Stimulated activated CD4-positive, alpha-beta T cell treated with anti-CD3 and anti-CD28 coated beads, Interleukin-1b, Interleukin-23, amount 100 ng/mL, for 48 hours (primary cell): ENCODE results near the gene KRTAP26-1.

Experiments
- DNase-seq: peaks from one replicate; pipeline ENCODE4 v3.0.0-alpha.2; 2020

Gene KRTAP26-1, protein sequence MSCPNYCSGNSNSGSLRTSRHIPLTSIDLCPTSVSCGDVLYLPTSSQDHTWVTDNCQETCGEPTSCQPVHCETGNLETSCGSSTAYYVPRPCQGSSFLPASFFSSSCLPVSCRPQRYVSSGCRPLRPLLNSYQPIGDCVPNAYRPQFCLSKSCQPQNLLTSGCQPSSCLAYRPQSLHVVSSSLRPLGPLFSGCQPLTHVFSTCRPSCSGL

DNA sequence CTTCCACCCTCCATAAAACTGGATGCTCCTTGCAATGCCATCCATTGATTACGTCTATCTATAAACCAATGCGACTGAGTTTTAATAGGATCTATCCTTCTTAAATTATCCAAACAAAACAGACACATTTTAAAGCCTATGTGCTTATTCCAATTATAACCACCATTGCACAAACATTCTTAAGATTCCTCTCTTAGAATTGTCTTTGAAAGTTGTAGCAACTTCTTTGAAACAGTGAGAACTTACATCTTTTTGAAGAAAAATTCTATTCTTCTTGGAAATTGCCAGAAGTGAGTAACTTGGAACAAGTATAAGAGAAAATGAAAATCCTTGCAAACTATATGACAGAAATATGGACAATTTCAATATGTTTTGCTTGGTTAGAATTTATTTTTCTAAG is at the start of gene KRTAP26-1:
Gene KRTAP26-1 (minus strand): TSS at position 101 of the 400 bp plus-strand sequence. CDS start 280 bp downstream, outside the sequence.
- no peak for DNase-seq

- no peak for DNase-seq
Measured at GRCh38 chr21:30355906-30356305, 35.8 kb upstream of the KRTAP26-1 start.

DNA sequence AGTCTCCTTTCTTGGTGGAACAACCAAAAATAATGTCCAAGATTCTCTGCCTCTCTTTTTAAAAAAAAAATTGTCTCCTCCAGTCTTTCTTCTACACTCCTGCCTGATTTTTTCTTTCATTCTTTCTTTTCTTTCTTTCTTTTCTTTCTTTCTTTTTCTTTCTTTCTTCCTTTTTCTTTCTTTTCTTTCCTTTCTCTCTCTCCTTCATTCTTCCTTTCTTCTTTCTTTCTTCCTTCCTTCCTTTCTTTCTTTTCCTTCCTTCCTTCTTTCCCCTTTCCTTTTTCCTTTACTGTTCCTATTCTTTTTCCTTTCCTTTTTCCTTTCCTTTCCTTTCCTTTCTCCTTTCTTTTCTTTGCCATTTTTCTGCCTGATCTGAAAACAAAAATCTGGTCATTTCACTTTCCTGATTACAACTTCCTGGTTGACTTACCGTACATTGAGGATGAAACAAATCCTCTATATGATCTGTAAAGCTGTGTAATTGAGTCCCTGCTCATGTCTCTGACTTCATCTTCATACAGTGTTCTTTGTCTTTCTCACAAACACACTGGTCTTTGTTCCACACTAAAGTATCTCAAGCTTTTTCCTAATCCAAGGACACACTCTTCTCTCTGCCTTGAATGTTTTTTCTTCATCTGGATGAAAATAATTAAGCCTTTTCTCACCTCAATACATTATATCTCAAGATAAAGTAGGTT is 34.3 kb upstream of the KRTAP26-1 start:
- DNase-seq, result no peak

DNA sequence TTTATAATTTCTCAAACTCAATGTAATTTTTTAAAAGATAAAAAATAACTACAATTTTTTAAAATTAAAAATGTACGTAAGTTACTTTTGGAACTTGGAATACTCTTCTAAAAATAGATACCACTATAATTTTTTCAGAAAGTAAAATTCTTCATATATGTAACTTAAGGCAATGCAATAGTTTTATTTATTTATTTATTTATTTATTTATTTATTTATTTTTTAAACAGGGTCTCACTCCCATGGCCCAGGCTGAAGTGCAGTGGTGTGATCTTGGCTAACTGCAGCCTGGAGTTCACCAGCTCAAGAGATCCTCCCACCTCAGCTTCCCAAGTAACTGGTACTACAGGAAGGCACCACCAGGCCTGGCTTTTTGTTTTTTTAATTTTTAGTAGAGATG is 31.4 kb upstream of the KRTAP26-1 start:
- DNase-seq, result no peak

DNA sequence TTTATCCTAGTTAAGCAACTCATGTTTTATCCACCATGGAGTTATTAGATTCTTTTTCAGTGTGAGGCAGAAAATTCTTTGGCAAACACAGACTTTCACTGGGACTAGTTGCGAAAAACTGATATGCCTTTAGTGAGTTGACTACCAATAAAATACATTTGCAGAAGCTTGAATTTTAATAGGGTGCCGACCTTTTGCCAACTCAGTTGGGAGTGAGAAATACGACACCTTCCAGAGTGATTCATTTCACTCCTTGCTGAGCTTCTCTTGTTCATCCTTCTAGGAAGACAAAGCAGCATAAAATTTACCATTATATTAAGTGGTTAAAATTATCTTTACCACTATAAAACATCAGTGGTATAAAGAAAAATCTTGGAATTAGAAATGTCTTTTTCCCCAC is 29.5 kb upstream of the KRTAP26-1 start:
- no peak for DNase-seq

DNA sequence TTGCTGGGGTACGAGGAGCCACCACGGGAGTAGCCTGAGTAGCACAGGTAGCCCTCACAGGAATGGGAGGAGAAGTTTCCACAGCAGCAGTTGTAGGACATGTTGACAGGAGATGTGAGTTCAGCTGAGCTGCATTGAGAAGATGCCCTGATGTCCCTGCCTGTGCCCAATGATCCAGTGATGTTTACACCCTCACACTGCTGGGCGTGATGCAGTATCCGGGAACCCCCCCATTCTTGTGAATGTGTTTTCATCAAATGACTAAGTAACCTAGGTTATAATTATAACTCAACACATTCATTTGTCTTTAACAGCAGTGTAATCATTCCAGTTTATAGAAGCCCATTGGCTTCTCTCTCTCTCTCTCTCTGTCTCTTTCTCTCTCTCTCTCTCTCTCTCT is 28.4 kb upstream of the KRTAP26-1 start, which contains the start of gene KRTAP23-1:
Gene KRTAP23-1 (minus strand): TSS at position 101 of the 400 bp plus-strand sequence. CDS start 0 bp downstream, at position 101.
- DNase-seq, result no peak

DNA sequence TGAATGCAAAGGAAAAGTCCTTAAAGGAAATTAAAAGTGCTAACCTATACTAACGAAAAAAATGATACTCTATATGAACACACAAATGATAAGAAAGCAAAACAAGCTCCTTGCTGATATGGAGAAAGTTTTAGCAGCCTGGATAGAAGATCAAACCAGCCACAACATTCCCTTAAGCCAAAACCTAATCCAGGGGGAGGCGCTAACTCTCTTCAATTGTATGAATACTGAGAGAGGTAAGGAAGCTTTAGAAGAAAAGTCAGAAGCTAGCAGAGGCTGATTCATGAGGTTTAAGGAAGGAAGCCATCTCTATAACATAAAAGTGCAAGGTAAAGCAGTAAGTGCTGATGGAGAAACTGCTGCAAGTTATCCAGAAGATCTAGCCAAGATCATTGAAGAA is 24.9 kb upstream of the KRTAP26-1 start:
- no peak for DNase-seq

DNA sequence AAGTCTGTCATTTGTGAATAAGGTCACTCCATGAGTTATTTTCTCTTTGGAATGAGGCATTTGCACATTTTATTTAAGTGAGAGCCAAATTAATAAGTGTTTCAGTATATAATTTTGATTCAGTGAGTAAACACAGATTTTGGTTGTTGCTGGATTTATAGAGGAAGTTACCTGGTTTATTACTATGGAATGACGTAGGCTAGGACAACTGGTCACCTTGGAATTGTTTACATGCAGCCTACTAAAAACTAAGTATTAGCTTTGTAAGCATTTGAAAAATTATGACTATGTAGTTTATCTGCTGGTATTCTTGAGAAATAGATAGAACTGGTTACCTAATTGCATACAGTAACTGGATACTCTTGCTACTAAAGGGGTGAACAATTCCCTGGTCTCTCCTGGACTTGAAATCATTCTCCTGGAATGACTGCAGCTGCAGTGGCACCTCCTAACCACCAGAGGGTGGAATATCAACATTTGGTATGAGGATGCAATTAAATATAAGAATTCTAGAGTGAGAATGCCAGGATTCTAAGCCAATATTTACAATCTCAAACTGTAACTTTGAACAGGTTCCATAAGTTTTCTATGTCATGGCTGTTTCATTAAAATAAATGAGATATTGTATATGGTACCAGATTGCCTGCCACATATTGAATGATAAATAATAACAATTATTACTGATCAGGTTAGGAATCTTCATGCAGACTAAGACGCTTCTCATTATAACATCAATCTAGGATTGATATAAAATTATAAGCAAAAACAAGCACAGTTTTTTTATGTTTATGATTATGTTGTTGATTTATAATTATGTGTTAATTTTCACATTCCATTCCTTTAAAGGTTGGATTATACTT is 20.8 kb upstream of the KRTAP26-1 start:
- DNase-seq, result peak; percentile 7

DNA sequence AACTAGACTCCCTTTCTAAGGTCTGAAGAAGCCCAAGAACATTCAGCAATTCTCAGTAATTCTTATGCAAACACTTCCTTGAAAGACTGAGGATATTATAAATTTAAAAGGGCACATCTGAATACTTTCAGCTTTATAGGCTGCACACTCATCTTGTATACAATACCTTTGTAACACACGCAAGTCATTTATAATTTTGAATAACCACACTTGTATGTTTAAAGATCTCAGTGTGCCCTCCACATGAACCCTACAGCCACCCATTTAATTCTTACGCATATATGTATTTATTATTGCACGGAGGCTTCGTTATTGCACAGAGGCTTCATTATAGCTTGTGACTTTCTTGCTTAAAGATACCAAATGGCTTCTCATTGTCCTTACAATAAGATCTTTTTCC is 18.6 kb upstream of the KRTAP26-1 start:
- no peak for DNase-seq

DNA sequence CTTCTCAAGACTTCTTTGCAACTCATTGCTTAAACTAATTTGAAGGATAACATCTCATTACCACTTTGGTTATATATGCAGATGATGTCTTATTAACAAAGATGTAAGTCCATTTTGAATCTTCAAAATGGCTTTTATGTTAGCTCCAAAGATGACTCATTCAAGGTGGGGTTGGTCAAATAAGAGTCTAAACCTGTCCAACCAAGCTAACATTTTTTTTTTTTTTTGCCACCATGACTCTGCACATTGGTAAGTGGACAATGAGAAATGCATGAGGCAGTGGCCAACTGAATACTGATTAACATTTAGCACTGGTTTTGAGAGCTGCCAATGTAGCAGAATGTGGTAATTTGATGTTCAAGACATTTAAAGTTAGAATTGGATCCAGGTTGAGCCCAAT is 17.7 kb upstream of the KRTAP26-1 start:
- DNase-seq, result no peak

- DNase-seq, result no peak
Measured at GRCh38 chr21:30337276-30337744, 17.2 kb upstream of the KRTAP26-1 start, which contains the start of gene KRTAP27-1. Gene KRTAP27-1 (minus strand): TSS chr21:30337694. CDS start chr21:30337668, 26 bp downstream.

DNA sequence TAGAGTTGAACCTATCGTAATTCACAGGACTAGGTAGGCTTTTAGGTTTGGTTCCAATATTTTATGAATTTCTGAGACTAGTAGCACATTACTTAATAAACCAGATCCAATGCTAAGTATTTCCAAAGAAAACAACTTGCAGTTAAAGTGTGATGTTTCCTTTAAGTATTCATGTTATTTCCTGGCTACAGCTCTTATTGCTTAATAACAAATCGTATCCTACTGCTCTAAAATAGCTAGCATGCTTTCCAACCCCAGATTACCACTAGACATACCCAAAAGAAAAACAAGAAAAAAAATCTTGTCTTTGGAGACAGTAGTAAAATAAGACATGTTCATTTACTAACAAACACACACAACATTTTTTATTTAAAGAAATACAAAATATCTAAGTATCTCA is 16.5 kb upstream of the KRTAP26-1 start:
- DNase-seq, result no peak

- no peak for DNase-seq
Measured at GRCh38 chr21:30333736-30334135, 13.6 kb upstream of the KRTAP26-1 start.

- DNase-seq, result no peak
Measured at GRCh38 chr21:30332681-30333080, 12.6 kb upstream of the KRTAP26-1 start.

DNA sequence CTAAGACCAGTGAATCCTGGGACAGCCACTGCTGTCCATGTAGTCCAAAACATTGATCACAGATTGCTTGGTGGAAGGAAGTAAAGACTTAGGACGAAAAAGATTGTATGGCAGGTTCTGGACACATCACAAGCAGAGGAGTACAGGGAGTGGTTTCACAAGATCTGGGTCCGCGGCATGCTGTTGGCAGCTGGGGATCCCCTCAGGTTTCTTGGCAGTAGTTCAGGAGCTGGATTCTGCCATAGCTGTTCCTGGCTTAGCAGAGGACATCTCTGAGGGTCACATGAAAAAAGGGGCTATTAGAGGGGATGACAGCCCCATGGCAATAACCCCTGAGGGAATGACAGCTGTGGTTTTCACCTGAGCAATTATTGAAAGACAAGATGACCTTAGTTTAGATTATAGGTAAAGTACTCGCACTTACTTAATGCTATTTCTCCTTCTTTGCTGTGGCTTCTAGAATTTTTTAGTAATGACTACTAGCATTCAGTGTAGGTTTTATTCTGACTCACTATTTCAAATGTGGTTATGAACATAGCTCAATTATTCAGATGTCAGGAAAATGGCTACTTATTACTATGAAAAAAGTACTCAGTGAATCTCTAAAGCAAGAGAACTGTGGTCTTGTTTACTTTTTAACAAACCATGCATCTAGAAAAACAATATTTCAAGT is 9.2 kb upstream of the KRTAP26-1 start:
- DNase-seq, result no peak

- no peak for DNase-seq
Measured at GRCh38 chr21:30326390-30326789, 6.3 kb upstream of the KRTAP26-1 start.

DNA sequence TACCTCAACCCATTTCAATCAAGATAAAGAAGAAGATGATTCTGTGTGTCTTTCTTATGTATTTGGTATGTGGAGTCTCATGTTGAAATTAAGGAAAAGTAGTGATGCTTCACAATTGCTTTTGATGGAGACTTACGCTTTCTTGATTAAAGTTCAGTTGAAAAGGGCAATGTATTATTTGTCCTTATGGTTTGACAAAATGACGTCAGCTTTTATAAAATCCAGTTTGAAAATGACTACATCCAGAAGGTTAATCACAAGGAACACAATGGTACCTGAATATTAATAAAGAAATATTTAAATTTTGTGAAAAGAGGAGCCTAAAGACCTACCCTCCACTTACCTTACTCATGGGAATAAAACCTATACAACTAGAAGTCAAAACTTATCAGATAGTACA is 4.4 kb downstream of the KRTAP26-1 start:
- DNase-seq, result no peak

DNA sequence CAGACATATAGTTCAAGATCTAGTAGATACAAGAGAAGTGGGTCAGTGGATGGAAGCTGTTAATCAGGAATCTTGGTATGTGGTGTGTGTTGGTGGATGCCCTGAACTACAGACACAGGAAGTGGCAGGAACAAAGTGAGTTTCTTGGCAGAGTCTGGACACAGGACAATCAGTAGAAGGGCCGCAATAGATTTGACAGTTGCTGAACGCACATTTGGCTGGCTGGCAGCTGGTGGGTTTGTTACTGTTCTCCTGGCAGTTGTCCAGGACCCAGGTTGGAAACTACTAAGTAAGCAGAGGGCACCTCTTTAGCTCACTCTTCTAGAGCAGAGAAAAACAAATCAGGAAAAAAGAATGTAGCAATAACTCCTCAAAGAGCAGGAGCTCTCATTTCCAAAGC is 13.2 kb downstream of the KRTAP26-1 start:
- no peak for DNase-seq

DNA sequence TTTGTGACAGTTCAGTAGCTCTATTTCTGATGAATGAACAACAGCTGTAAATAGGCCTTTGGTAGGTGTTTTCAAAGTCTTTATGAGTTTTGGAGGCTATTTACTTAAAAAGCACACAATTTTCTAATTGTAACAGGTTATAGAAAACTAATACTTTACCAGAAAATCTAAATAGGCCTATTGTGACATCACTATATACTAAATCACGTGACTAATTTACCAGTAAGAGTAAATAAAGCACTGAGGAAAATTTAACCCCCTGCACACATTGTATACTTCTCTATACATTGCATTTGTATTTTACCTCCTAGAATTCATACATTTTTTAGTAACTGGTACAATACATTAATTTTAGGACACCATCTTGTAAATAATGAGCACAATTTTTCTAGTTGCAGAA is 15.0 kb downstream of the KRTAP26-1 start:
- no peak for DNase-seq

- no peak for DNase-seq
Measured at GRCh38 chr21:30289215-30289614, 30.9 kb downstream of the KRTAP26-1 start, which contains the start of gene KRTAP25-1. Gene KRTAP25-1 (minus strand): TSS chr21:30289514. CDS start chr21:30289490, 24 bp downstream.

GRCh38 chr21:30282850-30283249 is 37.3 kb downstream of the KRTAP26-1 start, which contains the start of gene KRTAP24-1:
Gene KRTAP24-1 (minus strand): TSS chr21:30282950. CDS start chr21:30282932, 18 bp downstream.
- no peak for DNase-seq

DNA sequence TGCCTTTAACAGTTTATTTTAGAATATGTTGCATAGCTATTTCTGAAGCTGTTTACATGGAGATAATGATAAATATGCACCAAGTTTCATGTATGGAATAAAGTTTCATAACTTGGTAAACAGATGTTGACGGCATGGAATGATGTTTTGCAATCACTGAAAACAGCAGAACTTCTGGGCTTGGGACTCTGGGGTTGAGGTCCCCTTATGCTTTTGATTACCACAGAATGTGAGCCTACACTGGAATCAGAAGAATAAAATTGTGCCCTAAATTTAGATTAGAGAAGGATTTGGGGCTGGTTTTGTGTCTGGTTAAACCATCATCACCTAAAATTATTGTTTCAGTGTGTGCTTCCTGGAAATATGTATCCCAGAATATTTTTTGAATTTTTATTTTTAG is 48.5 kb downstream of the KRTAP26-1 start:
- no peak for DNase-seq

- DNase-seq, result no peak
Measured at GRCh38 chr21:30271156-30271555, 49.0 kb downstream of the KRTAP26-1 start.
